GM18526 (cell line): ENCODE results near the gene HHIPL2.

Source experiments
- POLR2A ChIP-seq: IDR thresholded peaks from 3 replicates; pipeline ENCODE4 v1.6.1; 2011; ENCODE audit not compliant: insufficient read length; ENCODE audit errors: extremely low read depth

Gene HHIPL2

GRCh38 chr1:222554177-222554576, 6.3 kb upstream of the HHIPL2 start:
- no peak for TF ChIP-seq POLR2A

- no peak for TF ChIP-seq POLR2A
Measured at GRCh38 chr1:222552882-222553281, 5.0 kb upstream of the HHIPL2 start.

- TF ChIP-seq POLR2A, result no peak
Measured at GRCh38 chr1:222547260-222547614, 667 bp downstream of the HHIPL2 start.

- no peak for TF ChIP-seq POLR2A
Measured at GRCh38 chr1:222546548-222547259, 1.2 kb downstream of the HHIPL2 start.

- no peak for TF ChIP-seq POLR2A
Measured at GRCh38 chr1:222546091-222546490, 1.8 kb downstream of the HHIPL2 start.

- no peak for TF ChIP-seq POLR2A
Measured at GRCh38 chr1:222543817-222544216, 4.1 kb downstream of the HHIPL2 start.

- TF ChIP-seq POLR2A, result no peak
Measured at GRCh38 chr1:222540598-222540995, 7.3 kb downstream of the HHIPL2 start.

- no peak for TF ChIP-seq POLR2A
Measured at GRCh38 chr1:222539951-222540597, 7.8 kb downstream of the HHIPL2 start.

GRCh38 chr1:222535455-222535854, 12.4 kb downstream of the HHIPL2 start:
- TF ChIP-seq POLR2A, result no peak

GRCh38 chr1:222530852-222531251, 17.1 kb downstream of the HHIPL2 start:
- TF ChIP-seq POLR2A, result no peak

GRCh38 chr1:222529916-222530315, 18.0 kb downstream of the HHIPL2 start:
- TF ChIP-seq POLR2A, result no peak

GRCh38 chr1:222529181-222529580, 18.7 kb downstream of the HHIPL2 start:
- TF ChIP-seq POLR2A, result no peak

- TF ChIP-seq POLR2A, result no peak
Measured at GRCh38 chr1:222525951-222526350, 22.0 kb downstream of the HHIPL2 start.

GRCh38 chr1:222523852-222524251, 24.1 kb downstream of the HHIPL2 start:
- no peak for TF ChIP-seq POLR2A

GRCh38 chr1:222522105-222522915, 25.6 kb downstream of the HHIPL2 start:
- TF ChIP-seq POLR2A, result no peak
